Measurements from ENCODE around the gene GPC6.
A peak's percentile ranks its signal among the peaks of the same experiment; 100 is the strongest.
"Not testable (repeated sequence)": the region's sequence is repeated elsewhere in the genome, so short reads cannot be mapped to it uniquely, and the experiment has no call there.

Gene GPC6

GRCh38 chr13:94204946-94205345 lies 978.3 kb downstream of the GPC6 start:
- no peaks in the 10 kb centered on the region for H3K27me3 Mint-ChIP-seq (ENCODE audit: low read depth)
- no peak overlapping the region for H3K4me3 Mint-ChIP-seq
- peaks cover 3% of the 10 kb centered on the region for H3K36me3 Mint-ChIP-seq (ENCODE audit: low read depth)
- H3K9me3 Mint-ChIP-seq, result no peaks in the 10 kb centered on the region
- peaks cover 5% of the 10 kb centered on the region for H3K4me1 Mint-ChIP-seq
- no peak for TF ChIP-seq CTCF (IDR thresholded peaks at IDR 0.05; ENCODE audit: unreplicated experiment in 3 of 3)
- no peak overlapping the region for H3K27ac Mint-ChIP-seq

- no peaks in the 10 kb centered on the region for H3K9me3 Mint-ChIP-seq
- peaks cover 8% of the 10 kb centered on the region for H3K4me1 Mint-ChIP-seq
- no peak for TF ChIP-seq CTCF (IDR thresholded peaks at IDR 0.05; ENCODE audit: unreplicated experiment in 3 of 3)
- no peak overlapping the region for H3K27ac Mint-ChIP-seq
- no peak overlapping the region for H3K4me3 Mint-ChIP-seq
- no peaks in the 10 kb centered on the region for H3K27me3 Mint-ChIP-seq (ENCODE audit: low read depth)
- peaks cover 3% of the 10 kb centered on the region for H3K36me3 Mint-ChIP-seq (ENCODE audit: low read depth)
Measured at GRCh38 chr13:94205896-94206295, 979.3 kb downstream of the GPC6 start.

- Mint-ChIP-seq H3K36me3 (ENCODE audit: low read depth) (no peaks in the 10 kb centered on the region), H3K9me3 (no peaks in the 10 kb centered on the region), H3K4me1 (peaks cover 11% of the 10 kb centered on the region), H3K27me3 (ENCODE audit: low read depth) (no peaks in the 10 kb centered on the region), H3K27ac (peak overlapping the region; percentile 14 to 65 (median 38)), H3K4me3 (no peak overlapping the region)
- no peak for TF ChIP-seq CTCF (IDR thresholded peaks at IDR 0.05; ENCODE audit: unreplicated experiment in 3 of 3)
Measured at GRCh38 chr13:94209117-94209516, 982.5 kb downstream of the GPC6 start.

- H3K27ac Mint-ChIP-seq, H3K9me3 Mint-ChIP-seq: not testable (repeated sequence)
Measured at GRCh38 chr13:94209913-94210312, 983.3 kb downstream of the GPC6 start.

GRCh38 chr13:94210816-94211215 lies 984.2 kb downstream of the GPC6 start:
- Mint-ChIP-seq H3K4me3 (peak overlapping the region in 1 of 3 experiments; percentile 55), H3K27ac (peak overlapping the region; percentile 69 to 86 (median 79)), H3K9me3 (no peaks in the 10 kb centered on the region), H3K36me3 (ENCODE audit: low read depth) (no peaks in the 10 kb centered on the region), H3K4me1 (peaks cover 16% of the 10 kb centered on the region), H3K27me3 (ENCODE audit: low read depth) (no peaks in the 10 kb centered on the region)
- no peak for TF ChIP-seq CTCF (IDR thresholded peaks at IDR 0.05; ENCODE audit: unreplicated experiment in 3 of 3)

More at GRCh38 chr13:94209913-94210312, 983.3 kb downstream of the GPC6 start:
- not testable (repeated sequence) for H3K27me3 Mint-ChIP-seq (ENCODE audit: low read depth); H3K36me3 Mint-ChIP-seq (ENCODE audit: low read depth); H3K4me3 Mint-ChIP-seq
- H3K4me1 Mint-ChIP-seq, result peaks cover 14% of the 10 kb centered on the region

GRCh38 chr13:94212196-94212595 lies 985.6 kb downstream of the GPC6 start:
- no peaks in the 10 kb centered on the region for H3K27me3 Mint-ChIP-seq (ENCODE audit: low read depth)
- no peaks in the 10 kb centered on the region for H3K36me3 Mint-ChIP-seq (ENCODE audit: low read depth)
- no peak overlapping the region for H3K4me3 Mint-ChIP-seq
- no peak overlapping the region for H3K27ac Mint-ChIP-seq
- peaks cover 16% of the 10 kb centered on the region for H3K4me1 Mint-ChIP-seq
- no peak for TF ChIP-seq CTCF (IDR thresholded peaks at IDR 0.05; ENCODE audit: unreplicated experiment in 3 of 3)
- no peaks in the 10 kb centered on the region for H3K9me3 Mint-ChIP-seq
